ENCODE measurements around the gene SCD5.

- TF ChIP-seq RAD21 (CRISPR knock-in tag; conservative IDR thresholded peaks at IDR 0.05 in 1 of 2, IDR thresholded peaks at IDR 0.05 in 1 of 2) (no peak), POLR2A (conservative IDR thresholded peaks at IDR 0.05) (no peak), PYGO2 (tag; IDR thresholded peaks at IDR 0.05) (no peak)
Measured at GRCh38 chr4:82818664-82819662, 20.4 kb upstream of the SCD5 start.
